ENCODE data around the gene IGF1R. TPM values are rescaled to one million over a fixed set of nuclear protein-coding genes. Genes with fewer than 3 reads are reported as not detected.

Gene IGF1R
- total RNA-seq, 1 experiment from 2014 or later = 16.3 TPM

- no peaks in the 10 kb centered on the region for H4K20me1 ChIP-seq (ENCODE audit: insufficient read depth)
- intact Hi-C loops (cut with micrococcal nuclease) = no loop called here
- H3K9me2 ChIP-seq (ENCODE audit: insufficient read depth) = no peaks in the 10 kb centered on the region
- H3K4me1 ChIP-seq (ENCODE audit: control insufficient read depth in 1 of 2, insufficient read depth in 2 of 2, low read length in 2 of 2) = peaks cover 12 to 15% of the 10 kb centered on the region in 2 experiments
- no peak for ATAC-seq
- no TSS peak for BruUV-seq (replicated peaks)
- ChIA-PET RAD21 (ENCODE audit: low non-redundant PET in 1 of 2, low total read pairs in 2 of 2, uncharacterized antibody in 2 of 2, unreplicated experiment in 2 of 2) (no interaction called here), POLR2A (no interaction called here), CTCF (no interaction called here)
- no peak overlapping the region for H2AFZ ChIP-seq (ENCODE audit: low read depth, low read length, poor library complexity, severe bottlenecking)
- H3K4me3 ChIP-seq (replicated peaks in 1 of 2; ENCODE audit: low read depth in 1 of 2, low read length in 2 of 2) = no peak overlapping the region
- H3K27ac ChIP-seq (ENCODE audit: low read depth, low read length) = no peak overlapping the region
- no peaks in the 10 kb centered on the region for H3K79me2 ChIP-seq (ENCODE audit: insufficient read depth, low read length)
- no peaks in the 10 kb centered on the region for H3K36me3 ChIP-seq (ENCODE audit: control insufficient read depth in 1 of 2, insufficient read depth in 2 of 2, low read length in 2 of 2)
- H3K4me2 ChIP-seq (ENCODE audit: low read length) = no peak overlapping the region
- no peak for TF ChIP-seq POLR2A (IDR thresholded peaks at IDR 0.05; ENCODE audit: borderline replicate concordance, extremely low read depth, insufficient read depth, insufficient read length)
- TF ChIP-seq, protein P1, sequence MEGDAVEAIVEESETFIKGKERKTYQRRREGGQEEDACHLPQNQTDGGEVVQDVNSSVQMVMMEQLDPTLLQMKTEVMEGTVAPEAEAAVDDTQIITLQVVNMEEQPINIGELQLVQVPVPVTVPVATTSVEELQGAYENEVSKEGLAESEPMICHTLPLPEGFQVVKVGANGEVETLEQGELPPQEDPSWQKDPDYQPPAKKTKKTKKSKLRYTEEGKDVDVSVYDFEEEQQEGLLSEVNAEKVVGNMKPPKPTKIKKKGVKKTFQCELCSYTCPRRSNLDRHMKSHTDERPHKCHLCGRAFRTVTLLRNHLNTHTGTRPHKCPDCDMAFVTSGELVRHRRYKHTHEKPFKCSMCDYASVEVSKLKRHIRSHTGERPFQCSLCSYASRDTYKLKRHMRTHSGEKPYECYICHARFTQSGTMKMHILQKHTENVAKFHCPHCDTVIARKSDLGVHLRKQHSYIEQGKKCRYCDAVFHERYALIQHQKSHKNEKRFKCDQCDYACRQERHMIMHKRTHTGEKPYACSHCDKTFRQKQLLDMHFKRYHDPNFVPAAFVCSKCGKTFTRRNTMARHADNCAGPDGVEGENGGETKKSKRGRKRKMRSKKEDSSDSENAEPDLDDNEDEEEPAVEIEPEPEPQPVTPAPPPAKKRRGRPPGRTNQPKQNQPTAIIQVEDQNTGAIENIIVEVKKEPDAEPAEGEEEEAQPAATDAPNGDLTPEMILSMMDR (IDR thresholded peaks at IDR 0.05 in 2 of 3, conservative IDR thresholded peaks at IDR 0.05 in 1 of 3; ENCODE audit: borderline replicate concordance in 1 of 3, insufficient read depth in 1 of 3, low read depth in 2 of 3, low read length in 2 of 3) = no peak
- TF ChIP-seq SP1 (IDR thresholded peaks at IDR 0.05; ENCODE audit: low read depth) = no peak
- TF ChIP-seq, protein P2, sequence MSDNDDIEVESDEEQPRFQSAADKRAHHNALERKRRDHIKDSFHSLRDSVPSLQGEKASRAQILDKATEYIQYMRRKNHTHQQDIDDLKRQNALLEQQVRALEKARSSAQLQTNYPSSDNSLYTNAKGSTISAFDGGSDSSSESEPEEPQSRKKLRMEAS (IDR thresholded peaks at IDR 0.05) = no peak
- no peak for TF ChIP-seq ZBTB33 (IDR thresholded peaks at IDR 0.05; ENCODE audit: extremely low read depth, insufficient replicate concordance, low read length)
- no peak for TF ChIP-seq JUND (IDR thresholded peaks at IDR 0.05)
- TF ChIP-seq, protein P3, sequence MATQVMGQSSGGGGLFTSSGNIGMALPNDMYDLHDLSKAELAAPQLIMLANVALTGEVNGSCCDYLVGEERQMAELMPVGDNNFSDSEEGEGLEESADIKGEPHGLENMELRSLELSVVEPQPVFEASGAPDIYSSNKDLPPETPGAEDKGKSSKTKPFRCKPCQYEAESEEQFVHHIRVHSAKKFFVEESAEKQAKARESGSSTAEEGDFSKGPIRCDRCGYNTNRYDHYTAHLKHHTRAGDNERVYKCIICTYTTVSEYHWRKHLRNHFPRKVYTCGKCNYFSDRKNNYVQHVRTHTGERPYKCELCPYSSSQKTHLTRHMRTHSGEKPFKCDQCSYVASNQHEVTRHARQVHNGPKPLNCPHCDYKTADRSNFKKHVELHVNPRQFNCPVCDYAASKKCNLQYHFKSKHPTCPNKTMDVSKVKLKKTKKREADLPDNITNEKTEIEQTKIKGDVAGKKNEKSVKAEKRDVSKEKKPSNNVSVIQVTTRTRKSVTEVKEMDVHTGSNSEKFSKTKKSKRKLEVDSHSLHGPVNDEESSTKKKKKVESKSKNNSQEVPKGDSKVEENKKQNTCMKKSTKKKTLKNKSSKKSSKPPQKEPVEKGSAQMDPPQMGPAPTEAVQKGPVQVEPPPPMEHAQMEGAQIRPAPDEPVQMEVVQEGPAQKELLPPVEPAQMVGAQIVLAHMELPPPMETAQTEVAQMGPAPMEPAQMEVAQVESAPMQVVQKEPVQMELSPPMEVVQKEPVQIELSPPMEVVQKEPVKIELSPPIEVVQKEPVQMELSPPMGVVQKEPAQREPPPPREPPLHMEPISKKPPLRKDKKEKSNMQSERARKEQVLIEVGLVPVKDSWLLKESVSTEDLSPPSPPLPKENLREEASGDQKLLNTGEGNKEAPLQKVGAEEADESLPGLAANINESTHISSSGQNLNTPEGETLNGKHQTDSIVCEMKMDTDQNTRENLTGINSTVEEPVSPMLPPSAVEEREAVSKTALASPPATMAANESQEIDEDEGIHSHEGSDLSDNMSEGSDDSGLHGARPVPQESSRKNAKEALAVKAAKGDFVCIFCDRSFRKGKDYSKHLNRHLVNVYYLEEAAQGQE (IDR thresholded peaks at IDR 0.05; ENCODE audit: low read depth) = no peak
- no peak for TF ChIP-seq YY1 (IDR thresholded peaks at IDR 0.05; ENCODE audit: extremely low read depth, insufficient replicate concordance, low read depth, low read length)
- no peak for TF ChIP-seq SIN3A (IDR thresholded peaks at IDR 0.05; ENCODE audit: low read depth)
- TF ChIP-seq POLR2AphosphoS5 (IDR thresholded peaks at IDR 0.05; ENCODE audit: low read depth, low read length) = no peak
- no peaks in the 10 kb centered on the region for H3K9me3 ChIP-seq (ENCODE audit: control insufficient read depth in 1 of 2, insufficient read depth in 1 of 2, low read depth in 1 of 2, low read length in 2 of 2)
- no peaks in the 10 kb centered on the region for H3K27me3 ChIP-seq (ENCODE audit: insufficient read depth, low read length)
- no peak for DNase-seq (ENCODE audit: low read depth, low spot score)
- no peak overlapping the region for H3K9ac ChIP-seq (ENCODE audit: low read length)
These were observed 43.9 kb downstream of the IGF1R start for GRCh38 chr15:98692213-98692612.
